Sigmoid colon (tissue), 7 donors: ENCODE results near the gene CYTH2. TPM values are rescaled to one million over a fixed set of nuclear protein-coding genes. Genes with fewer than 3 reads are reported as not detected.

ENCODE experiments used
- DNase-seq: peaks from one replicate; pipeline ENCODE4 v3.0.0-alpha.2; 2019
- H3K27ac ChIP-seq, 4 donors: fragments of 200-600 bp; sonication (generic); one replicate each; pipeline ENCODE4 v1.5.1; 2016 to 2019; ENCODE audit warnings: mild to moderate bottlenecking in 1 of 4
- H3K27me3 ChIP-seq, 3 donors: fragments of 200-600 bp; sonication (generic); one replicate each; pipeline ENCODE4 v1.5.1; 2019; ENCODE audit warnings: mild to moderate bottlenecking in 1 of 3
- H3K36me3 ChIP-seq, 4 donors: fragments of 200-600 bp; sonication (generic); one replicate each; pipeline ENCODE4 v1.5.1; 2016 to 2019
- H3K4me1 ChIP-seq, 4 donors: fragments of 200-600 bp; sonication (generic); one replicate each; pipeline ENCODE4 v1.5.1; 2017 to 2019
- H3K4me3 ChIP-seq, 4 donors: fragments of 200-600 bp; sonication (generic); one replicate each; pipeline ENCODE4 v1.5.1; 2017 to 2019; ENCODE audit warnings: mild to moderate bottlenecking in 2 of 4, moderate library complexity in 1 of 4
- H3K9me3 ChIP-seq, 4 donors: fragments of 200-600 bp in 3 of 4; sonication (generic) in 3 of 4; one replicate each; pipeline versions ENCODE4 v1.5.1 to v1.6.1; 2013 to 2019
- CTCF ChIP-seq, 4 experiments: fragments of 450-650 bp in 3 of 4; fragments of 200-600 bp in 1 of 4; IDR thresholded peaks; one replicate each; pipeline ENCODE4 v1.5.1; 2016 to 2019; ENCODE audit warnings: antibody characterized with exemption in 4 of 4, mild to moderate bottlenecking in 3 of 4, moderate library complexity in 2 of 4
- EP300 ChIP-seq, 4 donors: sonication (generic); formaldehyde crosslinking; IDR thresholded peaks; one replicate each; pipeline ENCODE4 v1.6.1; 2017; ENCODE audit warnings: antibody characterized with exemption in 4 of 4
- POLR2A ChIP-seq, 2 donors: fragments of 450-650 bp; IDR thresholded peaks; one replicate each; pipeline ENCODE4 v1.6.1; 2016; ENCODE audit warnings: antibody characterized with exemption in 2 of 2, mild to moderate bottlenecking in 2 of 2, moderate library complexity in 2 of 2
- POLR2AphosphoS5 ChIP-seq, 4 donors: sonication (generic); formaldehyde crosslinking; IDR thresholded peaks; one replicate each; pipeline ENCODE4 v1.6.1; 2017; ENCODE audit warnings: antibody characterized with exemption in 4 of 4
- WGBS, 2 donors: extraction: QIAGEN DNeasy Blood & Tissue Kit; methylation state at CpG; one replicate each; pipeline ENCODE4 v1.1.7; 2013; 5-methylcytosine and 5-hydroxymethylcytosine counted together
- intact Hi-C: fragments of 100-400 bp; cut with DNase I; formaldehyde crosslinking; loops from one replicate; pipeline ENCODE4 v1.15.1; 2023
- polyA plus RNA-seq, 3 donors: library from polyadenylated mRNA; stranded (reverse); fragments of 200-250 nt; gene quantifications; one replicate each; pipeline ENCODE4 v1.2.3, GENCODE V29; 2013
- total RNA-seq, 4 donors: library from RNA; depleted of rRNA; stranded (reverse); fragments of >200 nt; gene quantifications; one replicate each; pipeline ENCODE4 v1.1.0, GENCODE V29; 2016
- donor health status: healthy with polysubstance abuse.
- donor health status: Bipolar disorder and iron deficiency.
- donor health status: healthy.

CYTH2 gene
- total and polyA plus RNA-seq, 7 donors: 30.0 to 71.4 (median 49.3) TPM

GRCh38 chr19:48469934-48470680 lies 938 bp downstream of the CYTH2 start:
- intact Hi-C loops: loop anchor here (2.0 to 5.0 kb wide), 2 partner anchors 25 to 143 kb away; partner anchors contain the start of genes EMP3 and GRWD1
- no peaks in the 10 kb centered on the region for H3K9me3 ChIP-seq
- 57 to 63% methylated on average over 20 of the region's 20 CpGs for WGBS, 2 donors
- peaks cover 34 to 50% (median 48%) of the 10 kb centered on the region in 4 donors for H3K36me3 ChIP-seq
- peaks cover 0 to 33% (median 23%) of the 10 kb centered on the region in 4 donors for H3K4me1 ChIP-seq
- H3K27ac ChIP-seq: peak overlapping the region; percentile 97 to 99 (median 98)
- TF ChIP-seq POLR2A (IDR thresholded peaks at IDR 0.05) (no peak), CTCF (IDR thresholded peaks at IDR 0.05) (no peak), POLR2AphosphoS5 (IDR thresholded peaks at IDR 0.05) (no peak), EP300 (IDR thresholded peaks at IDR 0.05) (no peak)
- DNase-seq: no peak
- peak overlapping the region; percentile 78 to 99 (median 94) for H3K4me3 ChIP-seq
- no peaks in the 10 kb centered on the region for H3K27me3 ChIP-seq

- H3K27ac ChIP-seq: no peak overlapping the region
- peaks cover 41 to 57% (median 55%) of the 10 kb centered on the region in 4 donors for H3K36me3 ChIP-seq
- intact Hi-C loops: no loop called here
- H3K4me1 ChIP-seq: peaks cover 0 to 33% (median 23%) of the 10 kb centered on the region in 4 donors
- TF ChIP-seq POLR2AphosphoS5 (IDR thresholded peaks at IDR 0.05): no peak
- no peak for TF ChIP-seq EP300 (IDR thresholded peaks at IDR 0.05)
- no peak for TF ChIP-seq CTCF (IDR thresholded peaks at IDR 0.05)
- no peak for TF ChIP-seq POLR2A (IDR thresholded peaks at IDR 0.05)
- no peaks in the 10 kb centered on the region for H3K27me3 ChIP-seq
- H3K4me3 ChIP-seq: peak overlapping the region in 1 of 4 donors; percentile 98
- DNase-seq: no peak
- no peaks in the 10 kb centered on the region for H3K9me3 ChIP-seq
- WGBS, 2 donors: 92 to 94% methylated on average over 10 of the region's 10 CpGs
These were observed 1.7 kb downstream of the CYTH2 start for GRCh38 chr19:48470856-48471255.

GRCh38 chr19:48471836-48472235 lies 2.7 kb downstream of the CYTH2 start:
- intact Hi-C loops: no loop called here
- H3K27me3 ChIP-seq: no peaks in the 10 kb centered on the region
- no peaks in the 10 kb centered on the region for H3K9me3 ChIP-seq

GRCh38 chr19:48473161-48473966 lies 4.2 kb downstream of the CYTH2 start:
- Histone ChIP-seq H3K36me3 (peaks cover 47 to 82% (median 75%) of the 10 kb centered on the region in 4 donors), H3K4me3 (no peak overlapping the region), H3K4me1 (peaks cover 0 to 28% (median 20%) of the 10 kb centered on the region in 4 donors), H3K27ac (no peak overlapping the region), H3K27me3 (no peaks in the 10 kb centered on the region), H3K9me3 (no peaks in the 10 kb centered on the region)
- no peak for DNase-seq
- 85 to 90% methylated on average over 14 of the region's 14 CpGs for WGBS, 2 donors
- TF ChIP-seq POLR2A (IDR thresholded peaks at IDR 0.05) (no peak), CTCF (IDR thresholded peaks at IDR 0.05) (no peak), EP300 (IDR thresholded peaks at IDR 0.05) (no peak), POLR2AphosphoS5 (IDR thresholded peaks at IDR 0.05) (no peak)
- intact Hi-C loops: no loop called here

More at GRCh38 chr19:48471836-48472235, 2.7 kb downstream of the CYTH2 start:
- H3K27ac ChIP-seq: no peak overlapping the region
- no peak for DNase-seq
- H3K4me3 ChIP-seq: no peak overlapping the region
- H3K36me3 ChIP-seq: peaks cover 47 to 67% (median 63%) of the 10 kb centered on the region in 4 donors
- WGBS, 2 donors: 96 to 98% methylated on average over 4 of the region's 4 CpGs
- TF ChIP-seq EP300 (IDR thresholded peaks at IDR 0.05) (no peak), POLR2AphosphoS5 (IDR thresholded peaks at IDR 0.05) (no peak), POLR2A (IDR thresholded peaks at IDR 0.05) (no peak), CTCF (IDR thresholded peaks at IDR 0.05) (no peak)
- H3K4me1 ChIP-seq: peaks cover 0 to 33% (median 23%) of the 10 kb centered on the region in 4 donors
